GM12865 (cell line): Measurements from ENCODE around the gene UNCX.

Experiments used
- DNase-seq: peaks from one replicate; pipeline ENCODE4 v3.0.0; 2010; ENCODE audit warnings: low read depth
- H3K4me3 ChIP-seq: 2 replicates; pipeline ENCODE4 v1.5.1; 2011; ENCODE audit warnings: mild to moderate bottlenecking, low read depth, low read length, control low read depth
- CTCF ChIP-seq: IDR thresholded peaks from 2 replicates; pipeline ENCODE4 v1.5.1; 2011; ENCODE audit warnings: low read length, control low read depth, low read depth, inconsistent platforms; ENCODE audit not compliant: insufficient read depth; ENCODE audit errors: missing control alignments

The UNCX gene

GRCh38 chr7:1220000-1220726 is 12.5 kb upstream of the UNCX start:
- H3K4me3 ChIP-seq, result no peak overlapping the region
- no peak for TF ChIP-seq CTCF
- DNase-seq, result no peak

GRCh38 chr7:1220977-1221745 is 11.5 kb upstream of the UNCX start:
- no peak overlapping the region for H3K4me3 ChIP-seq
- DNase-seq, result no peak
- no peak for TF ChIP-seq CTCF

GRCh38 chr7:1223196-1223981 is 9.3 kb upstream of the UNCX start:
- H3K4me3 ChIP-seq, result no peak overlapping the region
- TF ChIP-seq CTCF, result no peak
- peak; percentile 21 for DNase-seq

- no peak for TF ChIP-seq CTCF
- no peak overlapping the region for H3K4me3 ChIP-seq
- DNase-seq, result no peak
Observed at GRCh38 chr7:1224086-1224716, 8.5 kb upstream of the UNCX start.

GRCh38 chr7:1225030-1225429 is 7.6 kb upstream of the UNCX start:
- DNase-seq, result no peak
- no peak overlapping the region for H3K4me3 ChIP-seq
- TF ChIP-seq CTCF, result no peak

DNA sequence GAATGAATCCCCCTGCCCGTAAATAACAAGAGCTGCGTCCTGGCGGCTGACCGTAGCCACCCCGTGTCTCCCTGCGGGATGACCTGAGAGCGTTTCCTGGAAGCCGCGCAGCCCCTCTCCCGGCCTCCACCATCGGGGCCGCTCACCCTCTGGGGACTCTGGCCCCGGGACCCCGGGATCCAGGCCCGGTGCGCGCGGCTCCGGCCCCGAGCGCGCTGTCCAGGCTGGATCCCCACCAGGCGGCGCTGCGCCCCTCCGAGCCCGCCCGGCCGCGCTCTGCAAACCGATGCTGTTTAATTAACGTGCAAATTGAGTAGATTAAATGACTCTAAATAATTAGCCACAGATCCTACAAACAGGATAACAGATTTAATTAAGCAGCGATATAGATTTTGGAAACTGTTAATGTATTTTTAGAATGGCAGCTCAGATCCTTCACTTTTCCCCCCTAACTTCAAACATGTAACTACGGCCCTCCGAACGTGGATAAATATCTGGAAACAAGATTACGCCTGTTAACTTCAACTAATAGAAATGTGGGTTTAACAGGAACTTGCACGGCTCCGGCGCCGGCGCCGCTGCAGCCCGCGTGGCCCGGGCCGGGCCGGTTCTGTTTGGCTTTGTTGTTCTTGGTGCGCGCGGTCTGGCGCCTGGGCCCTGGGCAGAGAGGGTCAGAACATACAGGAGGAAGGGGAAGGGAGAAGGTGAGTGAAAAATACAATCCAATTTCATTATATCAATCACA is 7.1 kb upstream of the UNCX start:
- no peak for DNase-seq
- no peak overlapping the region for H3K4me3 ChIP-seq
- TF ChIP-seq CTCF, result peak; percentile 51
